HCT116 (cell line): ENCODE results near the gene BMP7. TPM values are rescaled to one million over a fixed set of nuclear protein-coding genes. Genes with fewer than 3 reads are reported as not detected.

Experiments used
- ATAC-seq: fragments of 200-7000 bp; cut with Tn5 transposase; 2 replicates; pipeline ENCODE4 v1.9.1; 2020; ENCODE audit warnings: mild to moderate bottlenecking, moderate library complexity
- BruUV-seq: library from RNA; stranded (reverse); fragments of 400-500 nt; replicated peaks from 2 replicates; lab custom pipeline; 2021; lab: Mats Ljungman, UMichigan
- CTCF ChIA-PET: fragments of 300-600 bp; sonication (Branson Sonifier 250); formaldehyde crosslinking; loops from one replicate; lab custom pipeline; 2021; ENCODE audit warnings: antibody characterized with exemption; lab: Charles Lee
- POLR2A ChIA-PET: fragments of 300-600, 350-600 bp; sonication (Branson Sonifier 250); formaldehyde crosslinking; loops from one replicate; lab custom pipeline; 2021; ENCODE audit warnings: antibody characterized with exemption; lab: Charles Lee
- RAD21 ChIA-PET, 2 experiments: fragments of 300-600 bp; sonication (Branson Sonifier 250); formaldehyde crosslinking; loops; one replicate each; lab custom pipeline; 2023; ENCODE audit warnings: low total read pairs in 2 of 2; ENCODE audit not compliant: uncharacterized antibody in 2 of 2, unreplicated experiment in 2 of 2, low non-redundant PET in 1 of 2; lab: Charles Lee
- DNase-seq: peaks from one replicate; pipeline ENCODE4 v3.0.0-alpha.2; 2010; ENCODE audit warnings: low read depth, low spot score
- H2AFZ ChIP-seq: fragments of 200-600 bp; shearing (Covaris generic), sonication (generic); 2 replicates; pipeline ENCODE4 v1.6.1; 2017; ENCODE audit warnings: low read depth, mixed run types, mixed read lengths, antibody characterized with exemption, low read length; ENCODE audit not compliant: poor library complexity, severe bottlenecking
- H3K27ac ChIP-seq: 2 replicates; pipeline ENCODE4 v1.5.1; 2012; ENCODE audit warnings: low read depth, low read length
- H3K27me3 ChIP-seq: fragments of 200-600 bp; sonication (generic); 2 replicates; pipeline ENCODE4 v1.6.1; 2016; ENCODE audit warnings: mixed run types, low read length, mixed read lengths; ENCODE audit not compliant: insufficient read depth
- H3K36me3 ChIP-seq, 2 experiments: fragments of 200-500 bp in 1 of 2; fragments of 200-600 bp in 1 of 2; sonication (Bioruptor generic) in 1 of 2; sonication (generic) in 1 of 2; 2 replicates each; pipeline versions ENCODE4 v1.5.1 to v1.6.1; 2014 to 2016; ENCODE audit warnings: low read length in 2 of 2, inconsistent platforms in 1 of 2, mixed read lengths in 1 of 2, mixed run types in 1 of 2; ENCODE audit not compliant: insufficient read depth in 2 of 2, control insufficient read depth in 1 of 2
- H3K4me1 ChIP-seq, 2 experiments: fragments of 200-600 bp in 1 of 2; sonication (generic) in 1 of 2; 2 replicates each; pipeline versions ENCODE4 v1.5.1 to v1.6.1; 2012 to 2017; ENCODE audit warnings: low read length in 2 of 2, inconsistent platforms in 1 of 2, mild to moderate bottlenecking in 1 of 2, mixed read lengths in 1 of 2, mixed run types in 1 of 2, moderate library complexity in 1 of 2; ENCODE audit not compliant: insufficient read depth in 2 of 2, control insufficient read depth in 1 of 2
- H3K4me2 ChIP-seq: fragments of 200-600 bp; sonication (generic); 2 replicates; pipeline ENCODE4 v1.6.1; 2017; ENCODE audit warnings: mixed run types, low read length, mixed read lengths
- H3K4me3 ChIP-seq, 2 experiments: fragments of 200-600 bp in 1 of 2; sonication (generic) in 1 of 2; replicated peaks in 1 of 2; 2 replicates each; pipeline ENCODE4 v1.5.1; 2011 to 2016; ENCODE audit warnings: low read length in 2 of 2, control low read depth in 1 of 2, low read depth in 1 of 2, mild to moderate bottlenecking in 1 of 2, mixed read lengths in 1 of 2, mixed run types in 1 of 2
- H3K79me2 ChIP-seq: fragments of 200-600 bp; sonication (generic); 2 replicates; pipeline ENCODE4 v1.6.1; 2017; ENCODE audit warnings: mild to moderate bottlenecking, mixed run types, low read length, moderate library complexity, mixed read lengths; ENCODE audit not compliant: insufficient read depth
- H3K9ac ChIP-seq: fragments of 200-600 bp; sonication (generic); 2 replicates; pipeline ENCODE4 v1.6.1; 2016; ENCODE audit warnings: low read length, mixed read lengths
- H3K9me2 ChIP-seq: fragments of 200-600 bp; sonication (generic), shearing (Covaris generic); 2 replicates; pipeline ENCODE4 v1.6.1; 2017; ENCODE audit warnings: mixed run types, mild to moderate bottlenecking, moderate library complexity; ENCODE audit not compliant: insufficient read depth
- H3K9me3 ChIP-seq, 2 experiments: fragments of 200-500 bp in 1 of 2; fragments of 200-600 bp in 1 of 2; sonication (Bioruptor generic) in 1 of 2; sonication (generic) in 1 of 2; 2 replicates each; pipeline ENCODE4 v1.6.1; 2014 to 2017; ENCODE audit warnings: low read length in 2 of 2, mixed read lengths in 2 of 2, inconsistent platforms in 1 of 2, low read depth in 1 of 2, mild to moderate bottlenecking in 1 of 2, mixed run types in 1 of 2, moderate library complexity in 1 of 2; ENCODE audit not compliant: control insufficient read depth in 1 of 2, insufficient read depth in 1 of 2
- H4K20me1 ChIP-seq: fragments of 200-600 bp; sonication (generic), shearing (Covaris generic); 2 replicates; pipeline ENCODE4 v1.6.1; 2017; ENCODE audit warnings: mixed run types, mild to moderate bottlenecking, moderate library complexity; ENCODE audit not compliant: insufficient read depth
- CBX3 ChIP-seq: IDR thresholded peaks from 2 replicates; pipeline ENCODE4 v1.6.1; 2012; ENCODE audit warnings: low read depth
- ELF1 ChIP-seq: IDR thresholded peaks from 2 replicates; pipeline ENCODE4 v1.6.1; 2012; ENCODE audit warnings: low read depth, borderline replicate concordance
- EZH2 ChIP-seq: fragments of 200-600 bp; sonication (generic); IDR thresholded peaks from 2 replicates; pipeline ENCODE4 v1.6.1; 2017; ENCODE audit warnings: antibody characterized with exemption, mixed run types
- POLR2A ChIP-seq: IDR thresholded peaks from 2 replicates; pipeline ENCODE4 v1.7.0; 2011; ENCODE audit warnings: borderline replicate concordance; ENCODE audit not compliant: insufficient read depth, insufficient read length; ENCODE audit errors: extremely low read depth
- POLR2AphosphoS5 ChIP-seq: IDR thresholded peaks from 2 replicates; pipeline ENCODE4 v1.6.1; 2011; ENCODE audit warnings: mild to moderate bottlenecking, low read depth, low read length, moderate library complexity
- RAD21 ChIP-seq: IDR thresholded peaks from 2 replicates; pipeline ENCODE4 v1.6.1; 2012; ENCODE audit warnings: low read depth, mild to moderate bottlenecking
- SIN3A ChIP-seq: IDR thresholded peaks from 2 replicates; pipeline ENCODE4 v1.6.1; 2012; ENCODE audit warnings: low read depth
- TCF7L2 ChIP-seq: IDR thresholded peaks from 2 replicates; pipeline ENCODE4 v1.7.0; 2011; ENCODE audit warnings: borderline replicate concordance, inconsistent platforms; ENCODE audit not compliant: insufficient read depth, insufficient read length; ENCODE audit errors: extremely low read depth
- YY1 ChIP-seq: IDR thresholded peaks from 2 replicates; pipeline ENCODE4 v1.6.1; 2011; ENCODE audit warnings: low read length, low read depth, moderate library complexity, mild to moderate bottlenecking; ENCODE audit not compliant: insufficient replicate concordance; ENCODE audit errors: extremely low read depth
- ZFX ChIP-seq: fragments of 450-650 bp; IDR thresholded peaks from 2 replicates; pipeline ENCODE4 v1.6.1; 2017
- ZNF274 ChIP-seq: fragments of 200-500 bp; sonication (Bioruptor generic); IDR thresholded peaks from 2 replicates; pipeline ENCODE4 v1.6.1; 2014; ENCODE audit warnings: mild to moderate bottlenecking, low read depth, low read length, inconsistent platforms
- intact Hi-C: fragments of 100-400 bp; cut with micrococcal nuclease; formaldehyde crosslinking; loops from 2 replicates; pipeline ENCODE4 v1.10.0; 2022
- total RNA-seq: library from RNA; stranded (reverse); gene quantifications from one replicate; pipeline ENCODE4 v1.2.1, GENCODE V29; 2021; ENCODE audit not compliant: unreplicated experiment
- TF ChIP-seq, protein P1 (sequence below): IDR thresholded peaks from 2 replicates; pipeline ENCODE4 v1.6.1; 2011; ENCODE audit warnings: mild to moderate bottlenecking, low read length, moderate library complexity; ENCODE audit not compliant: insufficient replicate concordance; ENCODE audit errors: extremely low read depth
- TF ChIP-seq, protein P2 (sequence below): IDR thresholded peaks from 2 replicates; pipeline ENCODE4 v1.6.1; 2012
- TF ChIP-seq, protein P3 (sequence below): IDR thresholded peaks from 2 replicates; pipeline ENCODE4 v1.6.1; 2012
- TF ChIP-seq, protein P4 (sequence below): IDR thresholded peaks from 2 replicates; pipeline ENCODE4 v1.6.1; 2012; ENCODE audit warnings: low read depth

BMP7 gene
- total RNA-seq, 1 experiment from 2014 or later, result 7.0 TPM

DNA sequence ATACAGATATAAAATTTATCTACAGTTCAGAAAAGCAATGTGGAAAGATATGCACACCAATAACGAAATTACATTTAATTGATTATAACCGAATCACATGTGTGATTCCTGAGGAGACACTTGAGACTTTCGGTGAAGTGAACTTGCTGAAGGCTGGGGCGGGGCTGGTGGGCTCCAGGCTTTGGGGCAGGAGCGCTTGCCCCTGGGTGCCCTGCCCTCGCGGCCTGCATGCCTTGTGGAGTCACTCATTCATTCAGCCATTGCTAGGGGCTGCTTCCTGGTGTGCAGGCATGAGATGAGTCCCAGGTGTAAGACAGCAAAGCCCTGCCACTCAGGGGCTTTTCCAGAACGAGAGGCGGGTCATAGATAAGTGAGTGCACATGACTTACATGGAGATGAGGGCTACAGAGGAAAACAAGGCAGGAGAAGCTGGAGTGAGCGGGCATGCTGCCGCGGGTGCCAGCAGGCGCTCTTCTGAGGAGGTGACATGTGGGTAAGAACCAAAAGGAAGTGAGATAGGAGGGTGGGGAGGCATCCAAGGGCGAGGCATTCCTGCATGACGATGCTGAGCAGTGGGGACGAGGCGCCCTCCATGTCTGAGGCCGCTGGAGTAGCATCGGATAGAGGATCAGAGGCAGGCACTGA is 88.7 kb downstream of the BMP7 start:
- Histone ChIP-seq H3K9me3 (no peaks in the 10 kb centered on the region), H3K4me1 (no peaks in the 10 kb centered on the region), H3K27me3 (no peaks in the 10 kb centered on the region), H3K27ac (no peak overlapping the region), H3K79me2 (no peaks in the 10 kb centered on the region), H4K20me1 (no peaks in the 10 kb centered on the region), H3K4me2 (no peak overlapping the region), H3K9me2 (no peaks in the 10 kb centered on the region), H2AFZ (no peak overlapping the region), H3K36me3 (no peaks in the 10 kb centered on the region), H3K9ac (no peak overlapping the region), H3K4me3 (no peak overlapping the region)
- RAD21 ChIA-PET, result no interaction called here
- CTCF ChIA-PET, result no interaction called here
- POLR2A ChIA-PET, result no interaction called here
- ATAC-seq (no peak), DNase-seq (no peak)
- TF ChIP-seq RAD21, result no peak
- TF ChIP-seq ELF1, result no peak
- no peak for TF ChIP-seq ZFX
- TF ChIP-seq TCF7L2, result no peak
- TF ChIP-seq, protein P1, sequence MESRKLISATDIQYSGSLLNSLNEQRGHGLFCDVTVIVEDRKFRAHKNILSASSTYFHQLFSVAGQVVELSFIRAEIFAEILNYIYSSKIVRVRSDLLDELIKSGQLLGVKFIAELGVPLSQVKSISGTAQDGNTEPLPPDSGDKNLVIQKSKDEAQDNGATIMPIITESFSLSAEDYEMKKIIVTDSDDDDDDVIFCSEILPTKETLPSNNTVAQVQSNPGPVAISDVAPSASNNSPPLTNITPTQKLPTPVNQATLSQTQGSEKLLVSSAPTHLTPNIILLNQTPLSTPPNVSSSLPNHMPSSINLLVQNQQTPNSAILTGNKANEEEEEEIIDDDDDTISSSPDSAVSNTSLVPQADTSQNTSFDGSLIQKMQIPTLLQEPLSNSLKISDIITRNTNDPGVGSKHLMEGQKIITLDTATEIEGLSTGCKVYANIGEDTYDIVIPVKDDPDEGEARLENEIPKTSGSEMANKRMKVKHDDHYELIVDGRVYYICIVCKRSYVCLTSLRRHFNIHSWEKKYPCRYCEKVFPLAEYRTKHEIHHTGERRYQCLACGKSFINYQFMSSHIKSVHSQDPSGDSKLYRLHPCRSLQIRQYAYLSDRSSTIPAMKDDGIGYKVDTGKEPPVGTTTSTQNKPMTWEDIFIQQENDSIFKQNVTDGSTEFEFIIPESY, result no peak
- intact Hi-C loops, result no loop called here
- BruUV-seq, result no TSS peak

DNA sequence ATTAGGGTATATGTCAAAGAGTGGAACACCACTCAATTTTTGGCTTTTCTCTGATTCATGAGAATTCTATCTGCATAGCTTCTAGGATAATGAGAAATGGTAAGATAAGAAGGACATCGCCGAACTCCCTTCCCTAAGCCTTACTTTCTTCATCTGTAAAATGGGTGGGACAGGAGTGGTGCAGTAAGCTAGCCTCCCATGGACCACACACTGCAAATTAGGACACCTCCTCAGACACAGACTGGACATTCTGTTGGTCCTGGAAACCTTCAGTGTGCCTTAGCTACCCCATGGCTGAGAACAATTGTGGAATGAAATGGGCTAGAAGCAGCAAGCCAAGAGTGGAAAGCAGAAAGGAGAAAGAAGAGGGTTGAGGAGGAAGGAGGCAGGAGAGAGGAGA is 89.6 kb downstream of the BMP7 start:
- POLR2A ChIA-PET, result no interaction called here
- no peaks in the 10 kb centered on the region for H3K4me1 ChIP-seq
- intact Hi-C loops, result no loop called here
- TF ChIP-seq, protein P2, sequence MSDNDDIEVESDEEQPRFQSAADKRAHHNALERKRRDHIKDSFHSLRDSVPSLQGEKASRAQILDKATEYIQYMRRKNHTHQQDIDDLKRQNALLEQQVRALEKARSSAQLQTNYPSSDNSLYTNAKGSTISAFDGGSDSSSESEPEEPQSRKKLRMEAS, result no peak
- no peak for TF ChIP-seq EZH2
- TF ChIP-seq ZFX, result no peak
- TF ChIP-seq, protein P3, sequence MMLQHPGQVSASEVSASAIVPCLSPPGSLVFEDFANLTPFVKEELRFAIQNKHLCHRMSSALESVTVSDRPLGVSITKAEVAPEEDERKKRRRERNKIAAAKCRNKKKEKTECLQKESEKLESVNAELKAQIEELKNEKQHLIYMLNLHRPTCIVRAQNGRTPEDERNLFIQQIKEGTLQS, result no peak
- no peak for TF ChIP-seq ZNF274
- TF ChIP-seq YY1, result no peak
- TF ChIP-seq, protein P4, sequence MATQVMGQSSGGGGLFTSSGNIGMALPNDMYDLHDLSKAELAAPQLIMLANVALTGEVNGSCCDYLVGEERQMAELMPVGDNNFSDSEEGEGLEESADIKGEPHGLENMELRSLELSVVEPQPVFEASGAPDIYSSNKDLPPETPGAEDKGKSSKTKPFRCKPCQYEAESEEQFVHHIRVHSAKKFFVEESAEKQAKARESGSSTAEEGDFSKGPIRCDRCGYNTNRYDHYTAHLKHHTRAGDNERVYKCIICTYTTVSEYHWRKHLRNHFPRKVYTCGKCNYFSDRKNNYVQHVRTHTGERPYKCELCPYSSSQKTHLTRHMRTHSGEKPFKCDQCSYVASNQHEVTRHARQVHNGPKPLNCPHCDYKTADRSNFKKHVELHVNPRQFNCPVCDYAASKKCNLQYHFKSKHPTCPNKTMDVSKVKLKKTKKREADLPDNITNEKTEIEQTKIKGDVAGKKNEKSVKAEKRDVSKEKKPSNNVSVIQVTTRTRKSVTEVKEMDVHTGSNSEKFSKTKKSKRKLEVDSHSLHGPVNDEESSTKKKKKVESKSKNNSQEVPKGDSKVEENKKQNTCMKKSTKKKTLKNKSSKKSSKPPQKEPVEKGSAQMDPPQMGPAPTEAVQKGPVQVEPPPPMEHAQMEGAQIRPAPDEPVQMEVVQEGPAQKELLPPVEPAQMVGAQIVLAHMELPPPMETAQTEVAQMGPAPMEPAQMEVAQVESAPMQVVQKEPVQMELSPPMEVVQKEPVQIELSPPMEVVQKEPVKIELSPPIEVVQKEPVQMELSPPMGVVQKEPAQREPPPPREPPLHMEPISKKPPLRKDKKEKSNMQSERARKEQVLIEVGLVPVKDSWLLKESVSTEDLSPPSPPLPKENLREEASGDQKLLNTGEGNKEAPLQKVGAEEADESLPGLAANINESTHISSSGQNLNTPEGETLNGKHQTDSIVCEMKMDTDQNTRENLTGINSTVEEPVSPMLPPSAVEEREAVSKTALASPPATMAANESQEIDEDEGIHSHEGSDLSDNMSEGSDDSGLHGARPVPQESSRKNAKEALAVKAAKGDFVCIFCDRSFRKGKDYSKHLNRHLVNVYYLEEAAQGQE, result no peak
- TF ChIP-seq POLR2A, result no peak
- no peak for TF ChIP-seq SIN3A
- no peak for TF ChIP-seq CBX3
- TF ChIP-seq POLR2AphosphoS5, result no peak

More for the DNA sequence above, 89.6 kb downstream of the BMP7 start:
- CTCF ChIA-PET, result no interaction called here
- peaks cover 2% of the 10 kb centered on the region; the same call in 1 of the 2 replicates for H3K27me3 ChIP-seq
- H2AFZ ChIP-seq, result no peak overlapping the region
- RAD21 ChIA-PET, result no interaction called here
- H3K4me2 ChIP-seq, result no peak overlapping the region
- no TSS peak for BruUV-seq
- ATAC-seq (no peak), DNase-seq (no peak)
- H3K9ac ChIP-seq, result no peak overlapping the region
- H3K79me2 ChIP-seq, result no peaks in the 10 kb centered on the region
- no peaks in the 10 kb centered on the region for H3K9me3 ChIP-seq
- H3K27ac ChIP-seq, result no peak overlapping the region
- no peaks in the 10 kb centered on the region for H3K9me2 ChIP-seq
- no peaks in the 10 kb centered on the region for H4K20me1 ChIP-seq
- no peak overlapping the region for H3K4me3 ChIP-seq
- H3K36me3 ChIP-seq, result no peaks in the 10 kb centered on the region
